Fibroblast of mammary gland (primary cell): ENCODE data around the gene BIRC2.

Experiments
- DNase-seq: peaks from one replicate; pipeline ENCODE4 v3.0.0-alpha.2; 2010; ENCODE audit warnings: low read depth
- H3K4me3 ChIP-seq: 2 replicates; pipeline ENCODE4 v1.5.1; 2011; ENCODE audit warnings: low read depth, mild to moderate bottlenecking, low read length, moderate library complexity; ENCODE audit not compliant: control insufficient read depth
- CTCF ChIP-seq: conservative IDR thresholded peaks from 2 replicates; pipeline ENCODE4 v1.5.1; 2011; ENCODE audit warnings: low read depth, low read length, inconsistent platforms; ENCODE audit not compliant: control insufficient read depth, insufficient read depth

Gene BIRC2

GRCh38 chr11:102383839-102384238 is 36.8 kb downstream of the BIRC2 start:
- DNase-seq, result no peak
- H3K4me3 ChIP-seq, result no peak overlapping the region
- TF ChIP-seq CTCF, result no peak

GRCh38 chr11:102384419-102385079 is 37.5 kb downstream of the BIRC2 start:
- no peak overlapping the region for H3K4me3 ChIP-seq
- no peak for DNase-seq
- TF ChIP-seq CTCF, result no peak

GRCh38 chr11:102385085-102386007 is 38.3 kb downstream of the BIRC2 start:
- DNase-seq, result no peak
- TF ChIP-seq CTCF, result no peak
- H3K4me3 ChIP-seq, result no peak overlapping the region

- DNase-seq, result no peak
- H3K4me3 ChIP-seq, result no peak overlapping the region
- no peak for TF ChIP-seq CTCF
Observed at GRCh38 chr11:102386136-102386734, 39.2 kb downstream of the BIRC2 start.

GRCh38 chr11:102387043-102387781 is 40.2 kb downstream of the BIRC2 start:
- no peak overlapping the region for H3K4me3 ChIP-seq
- DNase-seq, result no peak
- TF ChIP-seq CTCF, result no peak

GRCh38 chr11:102389253-102389652 is 42.2 kb downstream of the BIRC2 start:
- DNase-seq, result no peak
- TF ChIP-seq CTCF, result no peak
- no peak overlapping the region for H3K4me3 ChIP-seq
